NCI-H82 (cell line): ENCODE results near the gene NR2F1-AS1.

Source experiments
- DNase-seq: peaks from one replicate; lab custom pipeline; 2025; lab: John Stamatoyannopoulos, UW

The NR2F1-AS1 gene

DNA sequence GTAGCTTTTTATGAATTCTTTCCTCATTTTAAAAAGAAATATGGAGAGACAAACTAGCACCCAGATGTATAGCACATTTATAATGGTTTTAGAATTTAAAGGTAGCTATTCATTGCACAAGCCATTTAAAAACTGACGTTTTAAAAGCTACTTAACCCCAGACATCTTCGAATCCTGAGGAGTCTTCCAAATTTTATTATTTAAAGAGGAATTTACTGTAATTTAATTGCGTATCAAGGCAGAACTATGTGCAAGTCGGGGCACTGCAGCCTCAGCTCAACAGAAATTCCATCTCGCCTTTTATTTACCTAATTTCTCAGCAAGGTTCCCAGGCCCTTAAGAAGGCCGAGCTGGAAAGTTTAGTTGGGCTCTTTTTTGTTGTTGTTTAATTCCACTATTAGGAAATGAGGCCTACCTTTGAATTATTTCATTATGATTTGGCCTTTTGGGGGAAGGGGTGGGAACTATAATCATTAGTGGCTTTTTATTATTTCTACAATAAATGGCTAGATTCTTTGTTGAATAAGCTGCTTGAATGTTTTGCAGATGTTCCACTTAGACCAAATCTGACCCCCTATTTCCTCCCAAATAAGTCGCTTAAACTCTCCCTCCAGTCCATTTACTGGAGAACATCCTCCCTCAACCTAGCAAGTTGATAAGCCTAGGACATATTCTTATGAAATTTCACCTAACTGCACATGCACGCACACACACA, 22.2 kb upstream of the NR2F1-AS1 start:
- DNase-seq, result no peak

DNA sequence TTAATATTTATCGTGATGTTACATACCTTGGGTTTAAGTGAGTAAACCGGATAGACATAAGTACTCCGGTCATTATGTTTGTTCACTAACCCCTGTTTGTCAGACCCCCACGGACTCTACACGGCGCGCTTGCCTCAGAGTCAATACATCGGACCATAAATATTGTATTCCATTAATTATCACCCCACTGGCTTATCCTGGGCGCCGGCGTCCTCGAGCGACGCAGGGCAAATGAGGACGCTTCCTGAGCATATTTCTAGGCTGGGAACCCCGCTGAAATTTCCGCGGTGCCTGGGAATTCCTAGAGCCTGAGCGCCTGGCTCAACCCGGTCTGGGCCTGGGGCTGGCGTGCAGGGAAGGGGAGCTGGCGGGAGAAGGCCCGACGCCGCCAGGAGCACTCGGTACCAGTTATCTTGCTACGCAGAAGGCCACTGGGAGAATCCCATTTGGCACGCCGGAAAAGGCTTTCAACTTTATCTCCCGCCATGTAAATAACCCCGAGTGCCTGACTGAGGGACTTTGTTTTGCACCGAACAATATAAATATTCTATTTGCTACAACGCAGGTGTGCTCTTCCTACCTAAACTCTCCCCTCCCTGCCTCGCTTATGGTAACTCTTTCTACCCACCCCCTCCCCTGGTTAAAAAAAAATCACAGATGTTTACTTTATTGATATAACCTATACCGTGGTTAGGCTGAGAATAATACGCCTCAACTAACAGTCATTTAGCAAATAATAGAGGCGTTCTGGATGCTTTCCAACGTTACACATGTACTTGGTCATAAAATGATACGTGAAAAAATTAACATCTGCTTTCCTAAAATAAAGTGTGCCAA, 21.4 kb upstream of the NR2F1-AS1 start:
- peak; percentile 78 for DNase-seq

DNA sequence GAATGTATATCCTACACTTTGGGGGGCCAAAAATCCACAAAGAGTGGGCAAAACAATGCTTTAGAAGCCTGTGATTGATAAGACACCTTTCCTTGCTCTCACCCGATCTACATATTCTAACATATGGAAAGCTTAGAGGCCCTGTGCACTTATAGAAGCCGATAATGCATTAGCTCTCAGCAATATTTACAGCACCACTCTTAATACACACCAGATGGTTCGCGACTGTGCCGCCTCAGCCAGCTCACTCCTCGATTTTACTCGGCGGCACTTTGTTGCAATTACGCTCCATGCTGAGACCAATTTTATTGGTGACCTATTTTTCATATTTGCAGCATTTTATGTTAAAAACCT, 20.8 kb upstream of the NR2F1-AS1 start:
- DNase-seq, result peak; percentile 91

DNA sequence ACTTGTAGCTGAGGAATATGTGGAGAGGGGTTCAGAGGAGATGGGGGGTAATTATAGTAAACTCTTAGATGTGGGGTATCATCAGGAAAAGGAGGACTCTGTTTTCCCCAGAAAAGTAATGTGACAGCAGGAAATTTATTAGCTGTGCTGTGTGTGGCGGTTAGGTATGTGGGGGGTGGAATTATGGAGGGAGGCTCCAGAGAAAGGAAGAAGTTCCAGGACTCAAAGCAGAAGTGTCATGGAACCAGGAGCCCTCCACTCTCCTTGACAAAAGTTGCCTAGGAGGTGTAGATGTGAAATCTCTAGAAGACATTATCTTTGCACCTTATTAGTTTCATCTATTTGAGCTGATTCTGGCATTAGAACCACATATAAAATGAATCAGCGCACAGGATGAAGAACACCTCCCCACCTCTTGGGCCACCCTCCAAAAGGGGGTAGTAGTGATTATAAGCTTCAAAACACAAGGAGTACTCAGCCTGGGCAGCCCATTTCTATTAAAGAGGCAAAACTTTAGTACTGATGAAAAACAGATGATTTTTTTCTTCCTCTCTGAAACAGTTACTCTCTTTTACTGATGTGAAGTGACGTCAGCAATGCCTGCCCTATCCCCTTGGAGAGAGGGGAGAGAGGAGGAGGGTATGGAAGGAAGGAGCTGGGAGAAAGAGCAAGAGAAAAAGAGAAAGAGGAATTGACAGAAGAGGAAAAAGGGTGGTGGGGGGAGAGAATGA, 20.2 kb upstream of the NR2F1-AS1 start:
- peak; percentile 72 for DNase-seq

DNA sequence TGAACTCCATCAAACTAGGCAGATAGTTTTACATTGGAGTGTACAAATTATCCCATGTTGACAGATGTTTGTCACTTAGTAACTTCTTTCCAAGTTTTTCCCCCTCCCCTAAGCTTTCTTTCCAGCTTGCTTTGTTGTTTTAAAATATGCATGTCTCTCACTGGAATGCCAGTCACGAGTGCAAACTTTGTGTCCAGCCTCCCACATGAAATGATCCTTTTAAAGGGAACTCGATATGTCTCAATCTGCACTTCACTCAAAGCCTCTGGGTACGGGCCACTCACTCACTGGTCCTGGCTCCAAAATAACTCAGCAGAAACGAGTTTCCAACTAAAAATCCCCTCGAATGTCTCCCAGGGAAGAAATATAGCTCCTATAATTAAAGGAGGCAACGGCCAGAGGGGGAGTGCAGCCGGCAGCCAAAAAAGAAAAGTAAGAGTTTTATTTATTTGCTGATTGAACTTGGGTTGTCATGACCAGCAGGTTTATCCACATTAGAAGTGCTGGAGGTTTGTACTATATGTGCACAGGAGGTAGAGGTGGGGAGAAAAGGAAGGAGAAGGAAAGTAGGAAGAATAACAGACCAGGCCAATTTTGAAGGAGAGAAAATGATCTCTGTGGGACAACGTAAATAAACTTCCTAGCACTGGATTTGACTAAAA, 19.5 kb upstream of the NR2F1-AS1 start:
- peak; percentile 19 for DNase-seq

DNA sequence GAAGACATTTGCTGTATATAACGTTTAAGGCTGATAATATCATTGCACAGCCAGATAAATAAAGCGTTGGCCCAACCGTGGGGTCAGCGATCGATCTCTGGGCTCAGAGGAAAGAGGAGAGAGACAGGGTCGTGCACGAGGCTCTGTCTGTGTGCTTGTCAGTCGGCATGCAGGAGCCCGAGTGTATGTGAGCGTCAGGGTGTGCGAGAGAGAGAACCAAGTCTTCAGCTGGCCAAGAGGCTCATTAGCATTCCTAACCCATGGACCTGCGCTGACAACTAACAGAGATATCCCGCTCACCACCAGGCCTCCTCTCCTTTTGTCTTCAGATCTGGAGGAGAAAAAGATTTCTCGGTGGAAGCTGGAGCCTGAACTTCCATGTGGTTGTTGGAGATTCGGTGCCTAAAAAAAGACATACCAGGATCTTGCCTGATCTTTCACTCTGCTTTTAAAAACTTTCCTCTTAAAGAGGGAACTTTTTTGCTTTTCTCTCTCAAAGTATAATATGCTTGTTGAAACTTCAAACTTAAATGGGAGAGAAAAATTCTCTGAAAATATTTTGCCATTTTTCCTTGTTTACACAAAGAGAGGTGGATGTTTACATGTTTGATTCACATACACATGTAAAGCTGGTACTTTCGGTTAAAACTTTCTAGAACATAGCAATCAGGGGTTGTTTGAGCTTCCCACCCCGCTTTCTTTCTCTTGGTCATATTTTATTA, 18.5 kb upstream of the NR2F1-AS1 start:
- no peak for DNase-seq

DNA sequence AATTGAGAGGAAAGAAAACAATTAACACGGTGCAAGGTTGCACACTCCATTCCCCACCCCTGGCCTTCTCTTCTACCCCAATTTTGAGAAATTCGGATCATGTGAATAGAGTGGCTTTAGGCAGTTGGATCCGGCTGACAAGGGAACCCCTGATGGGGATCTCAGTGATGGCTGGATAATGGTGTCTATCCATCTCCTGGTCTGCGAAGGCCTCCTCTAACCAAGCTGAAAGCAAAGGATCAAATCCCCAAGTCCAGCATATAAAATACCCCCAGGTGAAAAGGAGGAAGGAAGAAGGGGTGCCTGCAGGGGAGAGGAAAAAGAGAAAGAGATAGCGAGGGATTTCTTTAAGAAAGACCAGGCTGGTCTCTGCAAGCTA, 18.0 kb upstream of the NR2F1-AS1 start:
- no peak for DNase-seq

DNA sequence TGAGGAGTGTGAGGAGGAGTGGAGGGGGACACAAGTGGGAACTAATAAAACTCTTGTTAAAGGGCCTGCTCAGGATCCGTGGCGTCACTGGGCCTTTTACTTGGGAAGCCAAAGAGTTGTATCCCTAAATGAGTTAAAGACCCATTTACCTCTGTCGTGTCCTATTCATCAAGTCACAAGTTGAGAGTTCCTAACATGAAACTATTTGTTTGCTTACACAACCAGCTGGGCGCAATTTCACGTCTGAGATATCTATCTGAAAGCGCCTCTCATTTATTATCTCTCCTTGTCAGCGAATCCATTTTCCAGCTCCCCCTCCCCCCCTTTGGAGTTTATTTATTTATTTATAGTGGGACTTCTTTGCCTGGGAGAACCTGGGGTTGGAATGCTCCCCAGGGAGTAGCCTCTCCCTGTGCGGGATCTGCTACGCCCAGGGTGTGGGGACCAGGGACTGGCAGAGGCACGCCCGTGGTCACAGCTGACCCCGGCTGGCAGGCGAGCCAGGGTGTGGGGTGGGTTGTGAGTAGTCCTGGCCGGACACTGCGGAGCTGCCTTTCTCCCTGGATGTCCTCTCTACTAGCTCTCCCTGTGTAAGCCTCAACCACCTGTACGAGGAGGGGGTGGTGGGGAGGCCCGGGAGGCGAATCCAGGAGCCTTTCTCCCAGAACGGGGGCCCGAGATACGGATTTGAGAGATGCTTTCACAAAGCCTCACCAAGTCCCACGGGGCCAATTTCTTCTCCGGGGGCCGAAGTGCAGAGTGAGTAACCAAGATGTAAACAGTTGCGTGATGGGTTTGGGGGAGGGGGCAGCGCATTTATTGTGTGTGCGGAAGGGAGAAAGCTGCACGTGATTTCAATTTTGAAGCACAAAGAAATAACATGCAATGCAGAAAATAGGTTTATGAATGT, 17.3 kb upstream of the NR2F1-AS1 start:
- no peak for DNase-seq

DNA sequence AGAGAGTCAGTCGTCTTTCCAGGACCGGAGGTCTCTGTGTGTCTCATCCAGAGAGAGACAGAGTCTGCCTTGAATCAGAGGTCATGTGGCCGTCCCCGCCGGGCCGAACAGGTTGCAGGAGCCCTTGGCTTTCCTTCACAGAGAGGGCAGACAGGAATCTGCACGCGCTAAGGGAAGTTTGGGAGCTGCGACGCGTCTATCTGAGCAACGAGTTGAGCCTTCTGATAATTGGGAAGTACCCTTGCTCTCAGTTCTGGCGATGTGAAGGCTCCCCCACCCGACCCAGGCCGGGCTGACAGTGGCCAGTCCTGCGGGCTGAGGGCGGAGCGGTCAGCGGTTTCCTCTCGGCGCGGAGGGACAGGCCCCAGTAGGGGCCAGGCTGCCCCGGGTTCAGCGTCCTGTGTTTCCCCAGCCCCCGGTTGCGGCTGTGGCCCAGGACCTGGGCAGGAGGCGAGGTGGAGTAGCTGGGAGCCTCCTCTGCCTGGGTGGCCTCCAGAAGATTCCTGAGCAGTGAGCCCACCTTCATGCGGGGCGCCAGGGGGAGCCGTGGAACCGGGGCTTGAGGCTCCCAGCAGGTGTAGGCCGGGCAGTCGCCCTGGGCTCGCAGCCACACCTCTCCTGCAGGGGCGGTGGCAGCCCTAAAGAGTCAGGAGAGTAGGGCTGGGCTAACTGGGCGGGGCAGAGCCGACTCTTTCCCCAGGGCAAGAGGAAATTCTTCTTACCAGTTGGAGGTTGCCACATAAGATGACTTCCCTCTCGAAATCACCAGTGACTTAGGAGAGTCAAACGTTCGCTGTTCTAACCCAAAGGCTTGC, 15.9 kb upstream of the NR2F1-AS1 start:
- no peak for DNase-seq

DNA sequence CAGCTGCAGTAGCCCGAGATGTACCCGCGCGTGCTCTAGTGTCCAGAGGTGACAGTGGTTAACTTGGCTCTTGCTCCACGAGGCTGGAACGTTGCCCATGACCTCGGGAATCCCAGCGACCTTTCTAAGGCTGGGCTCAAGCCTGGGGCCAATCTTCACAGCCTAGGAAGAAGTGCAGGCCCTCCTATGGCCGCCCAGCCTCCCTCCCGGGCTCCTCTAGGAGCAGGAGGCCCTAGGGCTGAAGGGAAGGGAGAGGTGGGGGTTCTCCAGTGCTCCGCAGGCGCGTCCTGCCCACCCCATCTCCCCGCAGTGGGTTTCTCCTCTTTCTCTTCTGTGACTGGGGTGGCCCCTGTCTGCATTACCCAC, 15.3 kb upstream of the NR2F1-AS1 start:
- no peak for DNase-seq

DNA sequence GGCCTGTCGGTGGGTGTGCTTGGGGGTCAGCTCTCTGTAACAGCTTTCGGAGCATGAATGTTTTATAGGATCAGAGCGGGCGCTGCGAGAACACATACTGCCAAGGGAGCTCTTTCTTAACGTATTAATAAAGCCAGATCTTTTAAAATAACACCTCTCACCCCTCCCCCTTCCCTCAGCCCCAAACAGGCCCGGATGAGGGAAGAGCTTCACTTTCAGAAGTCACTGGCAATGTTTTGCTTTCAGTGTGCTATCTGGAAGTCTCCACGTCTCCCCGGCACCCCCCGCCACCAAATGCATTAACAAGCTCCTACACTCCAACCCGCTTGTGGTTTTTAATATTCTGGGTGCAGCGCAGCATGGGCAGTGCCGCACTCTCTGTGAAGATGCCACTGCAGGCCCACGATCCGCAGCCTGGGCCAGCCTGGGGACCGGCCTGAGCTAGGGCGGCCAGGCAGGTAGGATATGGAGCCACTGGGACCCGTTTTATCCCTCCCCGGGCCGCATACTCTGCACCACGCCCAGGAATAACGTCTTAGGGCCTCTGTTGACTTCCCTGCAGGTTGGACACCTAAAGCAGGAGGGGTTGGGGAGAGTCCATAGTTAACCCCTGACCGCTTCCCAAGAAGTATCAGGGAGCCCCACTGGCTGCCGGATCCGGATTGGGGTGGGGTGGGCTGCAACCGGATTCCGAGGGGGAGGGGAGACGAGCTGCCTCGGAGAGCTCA, 14.6 kb upstream of the NR2F1-AS1 start:
- DNase-seq, result no peak

DNA sequence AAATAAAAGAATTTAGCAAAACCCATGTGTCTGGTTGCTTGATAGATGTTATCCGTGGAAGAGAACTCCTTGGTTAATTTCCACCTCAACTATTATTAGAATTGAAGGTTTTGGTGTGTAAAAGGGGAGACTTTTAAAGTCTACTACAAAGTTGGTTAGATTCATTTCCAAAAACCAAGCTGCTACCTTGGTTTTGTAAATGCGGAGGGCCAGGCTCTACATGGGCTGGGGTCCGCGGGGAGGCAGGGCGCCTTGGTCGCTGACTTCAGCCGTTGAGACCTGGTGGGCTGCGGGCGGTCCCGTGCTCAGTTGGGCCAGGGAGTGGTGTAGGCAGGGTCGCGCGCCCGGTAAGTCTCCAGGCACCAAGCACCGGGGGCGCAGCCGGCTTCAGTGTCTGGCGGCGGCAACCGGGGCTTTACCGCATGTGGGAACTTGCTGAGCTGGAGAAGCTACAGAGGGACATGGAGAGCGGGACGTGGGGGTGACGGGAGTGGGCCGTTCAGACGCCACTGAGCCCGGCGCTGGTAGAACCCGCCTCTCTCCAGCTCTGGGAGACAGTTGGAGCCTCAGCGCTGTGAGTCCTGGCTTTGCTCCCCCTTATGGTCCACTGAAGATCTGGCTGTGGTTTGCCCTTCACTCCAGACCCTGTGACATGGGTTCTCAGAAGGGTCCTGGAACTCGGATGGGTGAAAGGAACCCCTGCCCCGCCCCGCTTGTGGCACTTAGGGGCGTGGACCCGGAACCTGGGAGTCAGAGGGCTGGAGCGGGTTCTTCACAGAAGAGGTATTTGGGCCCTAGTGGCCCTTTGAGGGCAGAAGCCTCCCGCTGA, 13.8 kb upstream of the NR2F1-AS1 start:
- no peak for DNase-seq

DNA sequence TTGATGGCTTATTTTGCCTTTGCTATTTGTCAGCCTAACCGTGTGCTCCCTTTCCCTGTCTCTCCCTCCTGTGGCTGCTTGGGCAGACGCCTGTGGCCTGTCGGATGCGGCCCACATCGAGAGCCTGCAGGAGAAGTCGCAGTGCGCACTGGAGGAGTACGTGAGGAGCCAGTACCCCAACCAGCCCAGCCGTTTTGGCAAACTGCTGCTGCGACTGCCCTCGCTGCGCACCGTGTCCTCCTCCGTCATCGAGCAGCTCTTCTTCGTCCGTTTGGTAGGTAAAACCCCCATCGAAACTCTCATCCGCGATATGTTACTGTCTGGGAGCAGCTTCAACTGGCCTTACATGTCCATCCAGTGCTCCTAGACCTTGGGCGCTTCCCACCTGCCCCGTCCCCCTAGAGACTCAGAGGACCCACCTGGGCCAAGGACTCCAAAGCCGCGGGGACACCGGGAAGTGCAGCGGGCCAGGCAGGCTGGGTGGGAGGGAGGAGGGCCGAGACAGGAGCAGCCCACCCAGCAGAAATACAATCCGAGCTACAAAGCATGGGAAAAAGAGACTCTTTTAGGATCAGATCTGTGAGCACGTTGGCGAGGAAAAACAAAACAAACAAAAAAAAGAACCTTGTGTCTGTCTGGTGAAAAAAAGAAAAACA, 12.6 kb upstream of the NR2F1-AS1 start:
- DNase-seq, result no peak

DNA sequence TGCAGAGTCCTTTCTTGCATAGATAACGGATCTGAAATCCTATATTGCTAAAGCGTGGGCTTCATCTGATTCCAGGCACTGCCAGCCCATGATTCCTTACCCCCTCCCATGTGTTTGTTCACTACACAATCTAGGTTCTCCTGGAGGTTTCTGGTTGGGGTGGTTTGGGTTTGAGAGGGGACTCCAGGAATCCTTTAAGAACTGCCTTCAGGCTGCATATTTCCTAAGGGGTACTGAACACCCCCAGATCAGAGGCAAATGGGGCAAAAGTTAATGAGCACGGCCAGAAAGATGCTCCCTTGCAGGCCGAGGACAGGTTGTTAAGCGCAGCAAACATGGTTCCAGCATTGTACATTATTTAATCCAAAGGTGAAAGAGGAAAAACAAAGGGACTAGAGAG, 11.9 kb upstream of the NR2F1-AS1 start:
- DNase-seq, result no peak

DNA sequence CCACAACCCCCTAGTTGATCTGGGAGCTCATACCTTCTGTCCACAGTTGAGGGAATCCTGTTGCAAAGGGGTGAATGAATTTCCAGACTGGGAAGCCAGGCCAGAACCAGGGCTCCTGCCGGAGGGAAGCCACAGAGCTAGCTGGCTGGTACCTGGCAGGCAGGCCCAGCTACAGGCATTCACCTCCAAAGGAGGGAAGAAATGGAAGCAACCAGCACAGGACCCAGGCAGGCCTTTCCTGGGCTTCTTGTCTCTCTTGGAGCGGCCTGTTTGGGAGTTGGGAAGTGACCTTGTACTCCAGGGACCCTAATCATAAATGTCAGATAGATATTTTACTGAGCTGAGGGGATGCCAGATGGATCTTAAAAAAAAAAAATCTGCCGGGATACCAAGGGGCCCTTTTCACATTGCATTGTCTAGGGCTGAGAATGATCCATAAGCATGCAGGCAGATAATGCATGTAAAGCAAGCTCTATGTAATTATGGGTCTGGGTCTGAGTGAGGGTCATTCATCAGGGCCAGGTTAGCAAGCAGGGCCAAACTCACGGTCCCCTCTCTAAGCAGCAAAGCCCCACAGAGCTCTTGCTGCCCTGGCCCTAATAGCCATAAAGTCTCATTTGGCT, 10.4 kb upstream of the NR2F1-AS1 start:
- DNase-seq, result no peak

DNA sequence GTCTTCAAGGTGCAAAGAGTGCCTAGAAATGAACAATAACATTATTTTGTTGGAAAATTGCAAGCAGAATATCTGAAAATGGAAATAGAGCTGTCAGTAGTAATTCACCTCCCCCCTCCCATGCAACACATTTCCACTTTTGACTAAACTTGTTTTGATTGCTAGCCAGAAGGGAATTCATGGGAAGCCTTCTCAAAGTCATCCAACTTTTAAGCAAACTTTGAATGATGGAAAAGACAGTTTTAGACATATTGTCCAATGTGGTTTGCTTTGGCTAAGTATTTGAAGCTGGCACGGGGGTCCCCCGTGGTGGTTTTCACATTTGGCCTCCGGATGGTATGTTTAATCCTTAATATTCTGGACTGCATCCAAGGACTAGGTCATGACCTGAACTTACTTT, 9.5 kb upstream of the NR2F1-AS1 start:
- no peak for DNase-seq

DNA sequence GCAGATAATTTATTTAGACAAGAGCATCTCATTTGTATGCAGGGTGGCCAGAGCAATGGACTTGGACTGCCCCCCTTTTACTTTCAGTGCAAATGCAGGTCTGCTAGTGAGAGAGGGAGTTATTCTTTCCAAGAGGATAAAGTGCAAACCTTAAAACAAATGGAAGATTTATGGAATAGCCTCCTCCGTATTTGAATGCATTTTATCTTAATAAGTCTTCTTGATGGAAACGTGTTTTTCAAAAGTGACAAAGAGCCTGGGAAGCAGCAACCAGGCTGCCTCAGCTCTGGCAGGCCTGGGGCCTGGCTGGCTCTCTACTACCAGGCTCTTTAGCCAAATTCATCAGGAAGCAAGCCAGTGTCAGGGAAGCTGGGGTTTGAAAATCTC, 8.8 kb upstream of the NR2F1-AS1 start:
- no peak for DNase-seq
